ENCODE data around the gene AZU1.
"Not testable (repeated sequence)": the region's sequence is repeated elsewhere in the genome, so short reads cannot be mapped to it uniquely, and the experiment has no call there.

AZU1 gene

DNA sequence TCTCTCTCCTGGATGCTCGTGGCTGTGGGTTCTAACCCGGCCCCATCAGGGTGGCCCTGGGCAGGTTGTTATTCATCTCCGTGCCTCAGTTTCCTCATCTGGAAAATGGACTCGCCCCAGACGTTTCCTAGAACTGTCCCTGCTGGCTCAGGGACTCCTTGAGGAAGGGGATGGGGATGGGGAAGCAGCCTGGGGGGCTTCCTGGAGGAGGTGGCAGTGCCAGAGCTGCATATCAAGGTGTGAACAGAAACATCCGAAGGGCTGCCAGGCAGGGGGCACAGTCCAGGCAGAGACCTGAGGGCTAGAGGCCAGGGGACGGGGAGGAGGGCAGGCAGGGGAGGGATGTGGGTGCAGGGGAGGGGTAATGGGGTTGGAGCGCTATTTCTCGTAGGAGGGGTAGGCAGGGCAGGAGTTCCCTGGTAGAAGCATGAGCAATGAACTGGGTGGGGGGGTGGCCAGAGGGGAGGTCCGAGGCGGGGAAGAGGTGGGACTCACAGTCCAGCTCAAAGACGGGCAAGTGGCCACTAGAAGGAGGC is 20.8 kb downstream of the AZU1 start:
- DNase-seq (ENCODE audit: low spot score in 2 of 2) (no peak), ATAC-seq (ENCODE audit: low read depth) (no peak)
- Mint-ChIP-seq H3K4me1 (peaks cover 4% of the 10 kb centered on the region), H3K27ac (no peak overlapping the region), H3K9me3 (no peaks in the 10 kb centered on the region), H3K36me3 (peaks cover 2% of the 10 kb centered on the region), H3K4me3 (no peak overlapping the region), H3K27me3 (peaks cover 22% of the 10 kb centered on the region)

- H3K4me1 Mint-ChIP-seq, result not testable (repeated sequence)
- H3K27me3 Mint-ChIP-seq, result peaks cover 22% of the 10 kb centered on the region
Observed at GRCh38 chr19:849195-849594, 21.6 kb downstream of the AZU1 start.

DNA sequence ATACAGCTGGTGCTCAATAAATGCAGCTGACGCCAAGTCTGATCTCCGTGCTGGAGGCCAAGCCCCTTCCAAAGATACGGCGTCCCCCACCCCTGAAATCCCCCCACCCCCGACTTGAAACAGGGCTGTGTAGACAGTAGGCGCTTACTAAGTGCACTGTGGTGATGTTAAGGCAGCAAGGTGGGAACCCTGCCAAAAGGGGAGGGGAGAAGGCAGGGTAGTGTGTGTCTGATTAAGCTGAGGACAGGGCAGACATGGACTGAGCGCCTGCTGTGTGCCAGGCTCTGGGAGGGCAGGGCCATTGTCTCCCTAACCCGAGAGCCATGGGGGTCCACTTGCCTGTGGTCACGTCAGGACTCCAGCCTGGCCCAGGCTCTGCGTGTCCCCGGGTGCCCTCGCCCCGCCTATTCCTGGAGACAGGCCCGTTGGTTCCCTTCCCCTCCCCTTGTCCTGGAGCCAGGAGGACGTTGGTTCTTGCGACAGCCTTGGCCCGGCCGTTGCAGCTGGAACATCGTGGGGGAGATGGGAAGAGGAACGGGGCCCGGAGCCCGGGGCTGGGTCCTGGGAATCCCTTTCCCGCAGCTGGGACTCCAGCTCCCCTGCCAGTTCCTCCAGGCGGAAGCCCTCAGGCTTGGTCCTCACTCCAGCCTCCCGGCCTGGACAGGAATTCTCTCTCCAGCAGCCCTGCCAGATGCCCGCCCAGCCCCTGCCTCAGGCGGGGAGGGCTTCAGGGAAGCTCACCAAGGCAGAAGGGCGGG is 22.8 kb downstream of the AZU1 start:
- Mint-ChIP-seq H3K4me3 (no peak overlapping the region), H3K27ac (no peak overlapping the region), H3K4me1 (no peaks in the 10 kb centered on the region), H3K27me3 (peaks cover 17% of the 10 kb centered on the region), H3K9me3 (no peaks in the 10 kb centered on the region), H3K36me3 (no peaks in the 10 kb centered on the region)
- DNase-seq (ENCODE audit: low spot score in 2 of 2) (no peak), ATAC-seq (ENCODE audit: low read depth) (peak; percentile 24)

More at GRCh38 chr19:849195-849594, 21.6 kb downstream of the AZU1 start:
- H3K4me3 Mint-ChIP-seq; H3K36me3 Mint-ChIP-seq; ATAC-seq (ENCODE audit: low read depth); H3K27ac Mint-ChIP-seq; DNase-seq (ENCODE audit: low spot score in 2 of 2); H3K9me3 Mint-ChIP-seq: not testable (repeated sequence)

GRCh38 chr19:850979-851335 is 23.3 kb downstream of the AZU1 start:
- no peak for DNase-seq (ENCODE audit: low spot score in 2 of 2)
- no peak for ATAC-seq (ENCODE audit: low read depth)
- Mint-ChIP-seq H3K9me3 (no peaks in the 10 kb centered on the region), H3K36me3 (no peaks in the 10 kb centered on the region), H3K27me3 (peaks cover 13% of the 10 kb centered on the region), H3K4me1 (no peaks in the 10 kb centered on the region), H3K4me3 (no peak overlapping the region), H3K27ac (no peak overlapping the region)

- Mint-ChIP-seq H3K9me3 (no peaks in the 10 kb centered on the region), H3K4me1 (peaks cover 2% of the 10 kb centered on the region), H3K4me3 (no peak within 1 kb of the TSS), H3K27me3 (peaks cover 8% of the 10 kb centered on the region), H3K27ac (no peak within 1 kb of the TSS), H3K36me3 (no peaks in the 10 kb centered on the region)
- DNase-seq (ENCODE audit: low spot score in 2 of 2) (no peak), ATAC-seq (ENCODE audit: low read depth) (no peak)
Observed at GRCh38 chr19:852136-853013, 24.7 kb downstream of the AZU1 start, which contains the start of gene ELANE. TSS of gene ELANE (plus strand) at chr19:852303. CDS start at chr19:852329, 26 bp downstream.

GRCh38 chr19:853014-853585 is 25.5 kb downstream of the AZU1 start:
- Mint-ChIP-seq H3K4me1 (peaks cover 2% of the 10 kb centered on the region), H3K9me3 (no peaks in the 10 kb centered on the region), H3K4me3 (no peak overlapping the region), H3K36me3 (no peaks in the 10 kb centered on the region), H3K27ac (no peak overlapping the region), H3K27me3 (peaks cover 8% of the 10 kb centered on the region)
- DNase-seq (ENCODE audit: low spot score in 2 of 2) (no peak), ATAC-seq (ENCODE audit: low read depth) (no peak)

DNA sequence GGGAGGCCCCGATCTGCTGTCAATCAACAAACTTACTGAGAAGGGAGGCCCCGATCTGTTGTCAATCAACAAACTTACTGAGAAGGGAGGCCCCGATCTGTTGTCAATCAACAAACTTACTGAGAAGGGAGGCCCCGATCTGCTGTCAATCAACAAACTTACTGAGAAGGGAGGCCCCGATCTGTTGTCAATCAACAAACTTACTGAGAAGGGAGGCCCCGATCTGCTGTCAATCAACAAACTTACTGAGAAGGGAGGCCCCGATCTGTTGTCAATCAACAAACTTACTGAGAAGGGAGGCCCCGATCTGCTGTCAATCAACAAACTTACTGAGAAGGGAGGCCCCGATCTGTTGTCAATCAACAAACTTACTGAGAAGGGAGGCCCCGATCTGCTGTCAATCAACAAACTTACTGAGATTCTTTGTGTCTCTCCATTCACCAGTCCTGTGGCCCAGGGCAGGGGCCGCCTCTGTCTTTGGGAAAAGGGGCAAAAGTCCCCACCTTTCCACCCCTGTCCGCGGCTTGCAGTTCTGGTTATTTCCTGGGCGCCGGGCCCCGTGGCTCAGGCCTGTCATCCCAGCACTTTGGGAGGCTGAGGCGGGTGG is 26.1 kb downstream of the AZU1 start:
- not testable (repeated sequence) for DNase-seq (ENCODE audit: low spot score in 2 of 2); H3K4me3 Mint-ChIP-seq; H3K9me3 Mint-ChIP-seq; H3K4me1 Mint-ChIP-seq; H3K27ac Mint-ChIP-seq; H3K36me3 Mint-ChIP-seq; H3K27me3 Mint-ChIP-seq; ATAC-seq (ENCODE audit: low read depth)

DNA sequence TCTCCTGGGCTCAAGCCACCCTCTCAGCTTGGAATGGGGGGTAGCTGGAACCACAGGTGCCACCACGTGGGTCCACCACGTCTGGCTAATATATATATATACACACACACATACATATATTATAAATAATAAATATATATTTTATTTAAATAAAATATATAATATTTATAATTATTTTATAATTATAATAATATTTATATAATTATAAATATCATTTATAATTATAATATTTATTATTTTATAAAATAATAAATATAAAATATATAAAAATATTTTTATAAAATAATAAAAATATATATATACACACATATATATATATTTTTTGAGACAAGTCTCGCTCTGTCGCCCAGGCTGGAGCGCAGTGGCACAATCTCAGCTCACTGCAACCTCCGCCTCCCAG is 26.9 kb downstream of the AZU1 start:
- ATAC-seq (ENCODE audit: low read depth), result no peak
- H3K27me3 Mint-ChIP-seq, result peaks cover 3% of the 10 kb centered on the region
- no peak overlapping the region for H3K4me3 Mint-ChIP-seq
- H3K9me3 Mint-ChIP-seq, result no peaks in the 10 kb centered on the region
- H3K27ac Mint-ChIP-seq, result no peak overlapping the region
- DNase-seq (ENCODE audit: low spot score in 2 of 2), result no peak
- H3K36me3 Mint-ChIP-seq, result no peaks in the 10 kb centered on the region
- H3K4me1 Mint-ChIP-seq, result peaks cover 2% of the 10 kb centered on the region

GRCh38 chr19:855142-855541 is 27.5 kb downstream of the AZU1 start:
- no peak for ATAC-seq (ENCODE audit: low read depth)
- no peaks in the 10 kb centered on the region for H3K9me3 Mint-ChIP-seq

GRCh38 chr19:855566-856120 is 28.0 kb downstream of the AZU1 start:
- ATAC-seq (ENCODE audit: low read depth), result no peak
- Mint-ChIP-seq H3K27ac (no peak overlapping the region), H3K4me3 (no peak overlapping the region), H3K9me3 (no peaks in the 10 kb centered on the region), H3K27me3 (no peaks in the 10 kb centered on the region), H3K36me3 (no peaks in the 10 kb centered on the region), H3K4me1 (peaks cover 2% of the 10 kb centered on the region)
- no peak for DNase-seq (ENCODE audit: low spot score in 2 of 2)

More at GRCh38 chr19:855142-855541, 27.5 kb downstream of the AZU1 start:
- DNase-seq (ENCODE audit: low spot score in 2 of 2), result no peak
- no peak overlapping the region for H3K27ac Mint-ChIP-seq
- H3K36me3 Mint-ChIP-seq, result no peaks in the 10 kb centered on the region
- H3K27me3 Mint-ChIP-seq, result peaks cover 3% of the 10 kb centered on the region
- H3K4me3 Mint-ChIP-seq, result no peak overlapping the region
- peaks cover 2% of the 10 kb centered on the region for H3K4me1 Mint-ChIP-seq

- H3K4me1 Mint-ChIP-seq, result peaks cover 8% of the 10 kb centered on the region
- DNase-seq (ENCODE audit: low spot score in 2 of 2) (no peak), ATAC-seq (ENCODE audit: low read depth) (no peak)
- no peak overlapping the region for H3K27ac Mint-ChIP-seq
- H3K27me3 Mint-ChIP-seq, result peaks cover 4% of the 10 kb centered on the region
- no peak overlapping the region for H3K4me3 Mint-ChIP-seq
- H3K36me3 Mint-ChIP-seq, result no peaks in the 10 kb centered on the region
- no peaks in the 10 kb centered on the region for H3K9me3 Mint-ChIP-seq
Observed at GRCh38 chr19:858284-858683, 30.6 kb downstream of the AZU1 start.

DNA sequence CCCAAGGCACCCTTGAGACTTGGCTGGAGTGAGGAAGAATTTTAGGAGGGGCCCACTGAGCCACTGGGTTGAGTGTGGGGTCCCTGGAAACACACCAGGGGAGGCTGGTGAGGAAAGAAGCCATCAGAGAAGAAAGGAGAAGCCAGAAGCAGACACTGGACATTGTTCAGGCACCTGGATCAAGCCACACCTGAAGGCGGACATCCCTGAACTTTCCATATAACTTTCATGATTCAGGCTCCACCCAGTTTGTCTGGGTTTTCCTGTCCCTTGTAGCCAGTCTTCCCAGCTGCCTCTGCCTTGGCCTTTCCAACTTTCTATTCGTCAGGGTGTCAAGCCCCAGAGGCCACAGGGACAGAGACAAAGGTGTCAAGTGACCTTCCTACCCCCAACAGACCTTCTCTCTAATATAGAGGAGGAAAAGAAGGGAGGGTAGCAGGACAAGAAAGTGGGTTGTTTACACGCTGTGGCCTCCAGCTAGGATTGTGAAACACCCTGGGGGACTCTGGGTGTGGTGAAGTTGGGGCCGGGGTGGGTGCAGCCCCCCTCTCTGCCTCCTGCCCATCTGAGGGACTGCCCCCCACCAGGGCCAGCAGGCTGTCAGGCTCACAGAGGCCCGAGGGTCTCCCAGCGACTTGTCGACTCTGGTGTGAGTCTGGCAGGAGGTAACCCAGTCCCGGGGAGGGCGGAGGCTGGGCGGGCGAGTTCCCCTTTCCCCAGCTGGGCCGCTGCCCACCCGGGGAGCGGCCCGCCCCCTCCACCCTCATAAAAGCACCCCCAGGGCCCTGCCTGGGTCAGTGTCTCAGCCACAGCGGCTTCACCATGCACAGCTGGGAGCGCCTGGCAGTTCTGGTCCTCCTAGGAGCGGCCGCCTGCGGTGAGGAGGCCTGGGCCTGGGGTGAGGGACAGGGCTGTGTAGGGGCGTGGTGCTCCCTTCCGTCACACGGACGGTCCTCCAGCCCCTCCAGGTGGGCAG is 31.5 kb downstream of the AZU1 start, which contains the start of gene CFD:
Gene CFD (plus strand): TSS at position 797 of the 976 bp plus-strand sequence. CDS start 26 bp downstream, at position 823.
- H3K9me3 Mint-ChIP-seq, result no peaks in the 10 kb centered on the region
- no peaks in the 10 kb centered on the region for H3K36me3 Mint-ChIP-seq
- peaks cover 8% of the 10 kb centered on the region for H3K4me1 Mint-ChIP-seq
- ATAC-seq (ENCODE audit: low read depth), result no peak
- H3K4me3 Mint-ChIP-seq, result peak within 1 kb of the TSS; percentile 56
- no peak within 1 kb of the TSS for H3K27ac Mint-ChIP-seq
- no peak for DNase-seq (ENCODE audit: low spot score in 2 of 2)
- peaks cover 4% of the 10 kb centered on the region for H3K27me3 Mint-ChIP-seq

Measured in memory B cell (primary cell).